Thoracic aorta (tissue), 2 donors: Measurements from ENCODE around the gene CRB2. TPM values are rescaled to one million over a fixed set of nuclear protein-coding genes. Genes with fewer than 3 reads are reported as not detected.

Experiments used
- ATAC-seq: fragments of 150-250 bp; one replicate; pipeline ENCODE4 v1.8.0; 2017; ENCODE audit warnings: low read depth; ENCODE audit not compliant: insufficient number of reproducible peaks, low FRiP score
- DNase-seq: peaks from one replicate; pipeline ENCODE4 v3.0.0-alpha.2; 2020; ENCODE audit warnings: low spot score
- H3K27ac ChIP-seq, 2 donors: fragments of 200-600 bp; sonication (generic); 1 replicate in 1 of 2; 2 replicates in 1 of 2; pipeline ENCODE4 v1.5.1; 2016; ENCODE audit warnings: mild to moderate bottlenecking in 2 of 2, moderate library complexity in 2 of 2
- H3K27me3 ChIP-seq: fragments of 200-600 bp; sonication (generic); replicated peaks from 2 replicates; pipeline ENCODE4 v1.6.0; 2016; ENCODE audit warnings: mild to moderate bottlenecking; ENCODE audit not compliant: insufficient read depth
- H3K36me3 ChIP-seq: fragments of 200-600 bp; sonication (generic); one replicate; pipeline ENCODE4 v1.5.1; 2016
- H3K4me1 ChIP-seq, 2 donors: fragments of 200-600 bp; sonication (generic); 1 replicate in 1 of 2; 2 replicates in 1 of 2; pipeline versions ENCODE4 v1.5.1 to v1.6.0; 2016; ENCODE audit warnings: low read depth in 2 of 2, mild to moderate bottlenecking in 1 of 2; ENCODE audit not compliant: control insufficient read depth in 1 of 2
- H3K4me3 ChIP-seq: fragments of 200-600 bp; sonication (generic); 2 replicates; pipeline ENCODE4 v1.5.1; 2016; ENCODE audit warnings: mild to moderate bottlenecking
- H3K9me3 ChIP-seq: fragments of 200-600 bp; sonication (generic); 2 replicates; pipeline ENCODE4 v1.5.1; 2016
- total RNA-seq, 2 donors: library from RNA; depleted of rRNA; stranded (reverse); fragments of >200 nt; gene quantifications; one replicate each; pipeline versions ENCODE4 v1.1.0 to v1.2.3, GENCODE V29; 2016
- TF ChIP-seq, protein P1 (sequence below): fragments of 200-600 bp; sonication (generic); IDR thresholded peaks from one replicate; pipeline ENCODE4 v1.5.1; 2019; ENCODE audit warnings: antibody characterized with exemption

CRB2 gene
- total RNA-seq, 2 donors from 2014 or later, result not detected

DNA sequence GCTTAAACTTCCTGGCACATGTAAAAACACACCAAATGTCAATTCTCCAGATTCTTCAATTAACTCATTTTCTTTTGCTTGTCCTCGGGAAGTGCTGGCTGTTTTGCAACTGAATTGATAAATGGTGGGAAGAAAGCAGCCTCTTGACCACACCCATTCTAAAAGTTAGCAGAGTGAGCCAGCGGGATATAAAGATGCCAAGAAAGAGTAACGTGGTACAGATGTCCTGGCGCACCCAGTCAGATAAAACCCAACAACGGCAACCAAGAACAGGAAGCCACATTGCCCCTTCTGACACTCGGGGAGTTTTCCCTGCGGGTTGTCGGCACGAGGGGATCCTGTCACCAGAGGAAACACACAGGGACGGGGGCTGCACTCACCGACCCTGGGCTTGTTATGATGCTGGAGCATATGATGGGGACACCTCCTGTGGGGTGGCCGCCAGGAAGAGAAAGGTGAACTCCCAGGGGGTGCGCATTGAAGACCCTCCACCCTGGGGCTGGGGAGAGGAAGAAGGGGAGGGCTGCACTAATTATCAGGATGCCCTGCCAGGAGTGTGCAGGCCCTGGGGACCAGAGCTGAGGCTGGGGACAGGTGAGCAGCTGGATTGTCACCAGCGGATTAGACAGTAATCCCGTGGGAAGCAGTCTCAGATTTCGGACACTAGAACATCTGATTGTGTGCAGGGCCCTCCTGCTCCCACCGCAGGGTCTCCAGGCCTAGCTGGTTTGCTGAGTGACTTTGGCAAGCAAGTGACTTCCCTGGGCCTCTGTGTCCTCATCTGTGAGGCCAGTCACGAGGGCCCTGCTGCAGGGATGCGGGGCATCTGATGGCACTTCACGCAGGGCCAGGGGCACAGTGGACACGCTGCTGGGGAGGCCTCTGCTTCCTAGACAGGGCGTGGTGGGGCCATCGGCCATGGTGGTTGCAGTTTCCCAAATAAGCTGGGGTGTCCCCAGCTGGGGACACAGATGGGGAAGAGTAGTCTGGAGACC is 59.2 kb downstream of the CRB2 start:
- DNase-seq (no peak), ATAC-seq (no peak)
- no peaks in the 10 kb centered on the region for H3K4me1 ChIP-seq
- no peak overlapping the region for H3K27ac ChIP-seq
- H3K27me3 ChIP-seq, result no peaks in the 10 kb centered on the region
- no peaks in the 10 kb centered on the region for H3K36me3 ChIP-seq
- H3K4me3 ChIP-seq, result no peak overlapping the region
- TF ChIP-seq, protein P1, sequence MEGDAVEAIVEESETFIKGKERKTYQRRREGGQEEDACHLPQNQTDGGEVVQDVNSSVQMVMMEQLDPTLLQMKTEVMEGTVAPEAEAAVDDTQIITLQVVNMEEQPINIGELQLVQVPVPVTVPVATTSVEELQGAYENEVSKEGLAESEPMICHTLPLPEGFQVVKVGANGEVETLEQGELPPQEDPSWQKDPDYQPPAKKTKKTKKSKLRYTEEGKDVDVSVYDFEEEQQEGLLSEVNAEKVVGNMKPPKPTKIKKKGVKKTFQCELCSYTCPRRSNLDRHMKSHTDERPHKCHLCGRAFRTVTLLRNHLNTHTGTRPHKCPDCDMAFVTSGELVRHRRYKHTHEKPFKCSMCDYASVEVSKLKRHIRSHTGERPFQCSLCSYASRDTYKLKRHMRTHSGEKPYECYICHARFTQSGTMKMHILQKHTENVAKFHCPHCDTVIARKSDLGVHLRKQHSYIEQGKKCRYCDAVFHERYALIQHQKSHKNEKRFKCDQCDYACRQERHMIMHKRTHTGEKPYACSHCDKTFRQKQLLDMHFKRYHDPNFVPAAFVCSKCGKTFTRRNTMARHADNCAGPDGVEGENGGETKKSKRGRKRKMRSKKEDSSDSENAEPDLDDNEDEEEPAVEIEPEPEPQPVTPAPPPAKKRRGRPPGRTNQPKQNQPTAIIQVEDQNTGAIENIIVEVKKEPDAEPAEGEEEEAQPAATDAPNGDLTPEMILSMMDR, result no peak
- no peaks in the 10 kb centered on the region for H3K9me3 ChIP-seq

GRCh38 chr9:123416176-123416575 is 60.2 kb downstream of the CRB2 start:
- Histone ChIP-seq H3K36me3 (no peaks in the 10 kb centered on the region), H3K27ac (no peak overlapping the region)
- no peak for DNase-seq

GRCh38 chr9:123417289-123418051 is 61.5 kb downstream of the CRB2 start:
- no peak overlapping the region for H3K27ac ChIP-seq
- H3K4me1 ChIP-seq, result no peaks in the 10 kb centered on the region
- no peaks in the 10 kb centered on the region for H3K9me3 ChIP-seq
- no peak overlapping the region for H3K4me3 ChIP-seq
- DNase-seq, result no peak
- no peak for ATAC-seq
- TF ChIP-seq, protein P1, result no peak
- no peaks in the 10 kb centered on the region for H3K27me3 ChIP-seq
- peaks cover 5% of the 10 kb centered on the region for H3K36me3 ChIP-seq

More at GRCh38 chr9:123416176-123416575, 60.2 kb downstream of the CRB2 start:
- Histone ChIP-seq H3K4me1 (no peaks in the 10 kb centered on the region), H3K9me3 (no peaks in the 10 kb centered on the region), H3K27me3 (no peaks in the 10 kb centered on the region), H3K4me3 (no peak overlapping the region)
- TF ChIP-seq, protein P1, result no peak
- ATAC-seq, result no peak

- ATAC-seq (no peak), DNase-seq (no peak)
- H3K36me3 ChIP-seq, result peaks cover 5% of the 10 kb centered on the region
- no peaks in the 10 kb centered on the region for H3K4me1 ChIP-seq
- no peak overlapping the region for H3K27ac ChIP-seq
- H3K9me3 ChIP-seq, result no peaks in the 10 kb centered on the region
- TF ChIP-seq, protein P1, result no peak
- H3K4me3 ChIP-seq, result no peak overlapping the region
- H3K27me3 ChIP-seq, result no peaks in the 10 kb centered on the region
Measured at GRCh38 chr9:123418052-123418430, 62.0 kb downstream of the CRB2 start.

DNA sequence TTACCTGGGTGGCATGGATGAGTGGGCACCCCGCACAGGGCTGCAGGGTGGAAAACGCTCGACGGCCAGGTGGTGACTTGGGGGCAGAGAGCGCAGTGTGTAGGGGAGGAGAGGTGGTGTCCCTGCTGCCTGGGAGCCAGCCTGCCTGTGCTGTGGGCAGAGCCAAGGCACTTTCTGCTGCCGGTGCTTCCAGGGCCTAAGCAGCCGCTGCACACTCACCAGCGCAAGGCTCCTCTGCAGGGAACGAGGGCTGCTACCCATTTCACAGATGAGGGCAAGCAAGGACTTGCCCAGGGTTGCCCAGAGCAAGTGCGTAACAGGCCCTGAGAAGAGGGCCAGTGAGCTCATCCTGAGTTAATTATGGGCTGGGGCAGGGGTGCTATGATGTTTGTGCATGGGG is 62.5 kb downstream of the CRB2 start:
- DNase-seq (no peak), ATAC-seq (no peak)
- H3K4me3 ChIP-seq, result no peak overlapping the region
- H3K27me3 ChIP-seq, result no peaks in the 10 kb centered on the region
- TF ChIP-seq, protein P1, result no peak
- H3K27ac ChIP-seq, result no peak overlapping the region
- peaks cover 5% of the 10 kb centered on the region for H3K36me3 ChIP-seq
- H3K9me3 ChIP-seq, result no peaks in the 10 kb centered on the region
- H3K4me1 ChIP-seq, result no peaks in the 10 kb centered on the region
